ENCODE results near the gene MFAP4.
"Not testable (repeated sequence)": the region's sequence is repeated elsewhere in the genome, so short reads cannot be mapped to it uniquely, and the experiment has no call there.

MFAP4 gene

DNA sequence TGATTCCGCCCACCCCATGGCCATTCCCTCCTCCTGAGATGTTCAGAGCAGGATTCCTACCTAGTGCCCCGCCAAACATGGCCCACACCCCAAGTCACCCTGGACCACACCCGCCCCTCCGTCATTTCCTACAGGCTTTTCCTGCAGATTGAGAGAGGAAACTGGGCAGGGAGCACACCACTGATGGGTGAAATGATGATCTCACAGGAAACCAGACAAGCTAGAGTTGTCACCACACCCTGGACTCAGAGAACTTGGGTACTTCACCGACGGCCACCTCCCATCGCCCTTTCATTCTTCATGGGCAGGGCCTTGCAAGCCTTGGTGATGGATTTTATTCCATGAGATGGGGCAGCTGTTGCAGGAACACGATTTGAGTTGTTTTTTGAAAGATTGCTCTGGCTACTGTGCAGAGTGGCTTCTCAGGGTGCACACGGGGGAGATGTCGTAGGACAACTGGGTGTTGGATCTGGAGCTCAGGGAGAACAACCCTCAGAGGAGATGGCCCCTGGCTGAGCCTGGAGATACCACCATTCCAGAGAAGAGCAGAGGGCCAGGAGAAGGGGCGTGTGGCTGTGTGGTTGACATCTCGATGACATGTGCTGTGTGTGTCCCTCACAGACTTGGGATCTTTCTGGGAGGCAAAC, 17.0 kb downstream of the MFAP4 start:
- no peak for DNase-seq

DNA sequence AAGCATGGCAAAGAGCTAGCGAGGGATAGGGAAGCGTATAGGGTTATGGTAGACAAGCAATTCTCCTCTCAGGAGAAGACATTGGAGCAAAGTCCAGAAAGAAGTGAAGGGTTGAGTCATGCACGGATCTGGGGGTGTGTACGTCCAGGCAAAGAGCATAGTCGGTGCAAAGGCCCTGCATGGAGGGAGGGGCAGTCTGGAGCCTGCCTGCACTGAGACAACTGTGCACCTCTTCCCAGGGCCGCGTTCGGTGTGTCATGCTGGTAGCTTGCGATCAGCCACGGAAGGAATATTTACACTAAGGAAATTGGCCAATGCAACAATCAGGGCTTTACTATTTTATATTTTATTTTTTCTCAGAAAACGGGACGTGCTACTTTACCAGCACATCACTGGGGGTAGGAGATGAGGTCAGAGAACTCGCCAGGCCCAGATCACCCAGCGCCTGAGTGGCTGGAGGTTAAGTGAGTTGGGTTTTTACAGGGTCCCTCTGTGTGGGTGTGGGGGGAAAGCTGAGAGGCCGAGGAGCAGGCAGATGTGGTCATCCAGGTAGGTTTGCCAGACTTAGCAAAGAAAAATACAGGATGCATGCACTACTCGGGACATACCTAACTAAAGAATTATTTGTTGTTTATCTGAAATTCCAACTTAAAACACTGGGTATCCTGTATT, 17.7 kb downstream of the MFAP4 start:
- DNase-seq: no peak

DNA sequence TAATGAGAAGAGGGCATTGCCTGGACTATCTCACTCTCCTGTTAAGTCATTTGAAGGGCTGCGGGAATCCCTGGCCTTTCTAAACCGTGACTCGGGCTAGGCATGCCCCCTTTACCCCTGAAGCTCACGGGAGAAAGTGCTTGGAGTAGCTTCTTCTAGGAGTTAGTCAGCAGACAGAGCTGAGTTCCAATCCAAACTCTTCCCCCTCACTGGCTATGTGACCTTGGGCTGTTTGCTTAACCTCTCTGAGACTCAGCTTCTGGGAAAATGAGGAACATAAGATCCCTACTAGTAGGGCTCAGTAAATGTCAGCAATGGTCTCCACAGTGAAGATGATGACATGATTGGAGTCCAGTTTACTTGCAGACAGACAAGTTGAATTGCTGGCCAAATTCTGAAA, 18.8 kb downstream of the MFAP4 start:
- no peak for DNase-seq

DNA sequence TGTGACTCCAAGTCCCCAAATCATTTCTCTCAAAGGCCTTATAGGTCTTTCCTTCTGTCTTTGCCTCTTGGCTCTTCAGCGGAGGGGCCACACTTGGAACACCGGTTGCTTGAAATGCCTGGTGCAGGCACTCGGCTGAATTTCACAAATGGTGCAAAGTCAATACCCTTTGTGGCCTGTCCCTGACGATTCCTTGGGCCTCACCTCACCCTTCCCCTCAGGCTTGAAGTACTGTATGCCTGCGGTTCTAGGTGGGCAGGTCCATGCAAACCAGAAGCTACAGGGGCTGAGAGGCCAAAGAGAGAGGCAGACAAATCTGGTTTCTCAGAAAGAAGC, 20.4 kb downstream of the MFAP4 start:
- no peak for DNase-seq

DNA sequence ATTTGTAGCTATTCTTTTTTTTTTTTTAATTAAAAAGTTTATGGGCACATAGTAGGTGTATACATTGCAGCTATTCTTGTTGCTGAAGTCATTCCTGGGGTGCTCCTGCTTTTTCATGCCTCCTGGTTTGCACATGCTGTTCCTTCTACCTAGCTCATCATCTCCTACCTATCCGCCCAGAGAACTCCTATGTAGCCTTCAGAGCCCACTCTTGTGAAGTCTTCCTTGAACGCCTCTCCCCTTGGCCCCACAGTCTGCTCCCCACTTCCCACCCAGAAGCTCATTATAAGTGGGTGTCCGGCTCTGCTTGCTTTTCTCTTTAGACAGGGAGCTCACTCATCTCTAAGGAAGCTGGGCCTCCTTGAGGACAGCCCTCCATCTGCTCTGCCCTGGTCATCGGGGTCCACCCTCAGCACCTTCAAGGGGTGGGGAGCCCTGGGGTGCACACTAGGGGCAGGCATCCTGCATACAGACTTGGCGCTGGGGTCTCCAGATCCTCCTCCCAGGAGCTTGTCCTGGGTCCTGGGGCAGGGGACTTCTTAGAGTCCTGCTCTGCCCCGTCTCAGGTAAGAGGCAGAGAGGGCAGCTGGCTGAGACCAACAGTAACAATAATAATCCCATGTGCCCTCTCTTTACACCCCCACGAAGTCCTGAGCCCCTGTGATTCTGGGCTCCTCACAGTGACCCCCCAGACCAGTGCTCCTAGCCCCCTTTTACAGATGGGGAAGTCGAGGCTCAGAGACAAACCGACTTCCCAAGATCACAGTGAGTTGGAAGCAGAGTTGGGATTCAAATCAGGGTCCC, 21.0 kb downstream of the MFAP4 start:
- DNase-seq: no peak

DNA sequence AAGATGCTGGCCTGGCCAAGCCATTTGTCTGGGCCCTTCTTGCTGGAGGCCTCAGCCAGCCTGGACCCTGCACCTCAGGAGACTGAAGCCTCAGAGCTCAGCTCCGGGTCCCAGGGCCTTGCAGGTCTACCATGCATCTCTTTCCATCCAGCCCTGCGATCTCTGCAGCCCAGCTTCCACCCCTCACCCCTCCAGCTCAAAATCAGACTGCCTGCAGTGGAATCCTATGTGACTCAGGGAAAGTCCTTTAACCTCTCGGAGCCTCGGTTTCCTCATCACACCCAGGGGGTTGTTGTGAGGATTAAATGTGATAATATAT, 21.5 kb downstream of the MFAP4 start:
- no peak for DNase-seq

DNA sequence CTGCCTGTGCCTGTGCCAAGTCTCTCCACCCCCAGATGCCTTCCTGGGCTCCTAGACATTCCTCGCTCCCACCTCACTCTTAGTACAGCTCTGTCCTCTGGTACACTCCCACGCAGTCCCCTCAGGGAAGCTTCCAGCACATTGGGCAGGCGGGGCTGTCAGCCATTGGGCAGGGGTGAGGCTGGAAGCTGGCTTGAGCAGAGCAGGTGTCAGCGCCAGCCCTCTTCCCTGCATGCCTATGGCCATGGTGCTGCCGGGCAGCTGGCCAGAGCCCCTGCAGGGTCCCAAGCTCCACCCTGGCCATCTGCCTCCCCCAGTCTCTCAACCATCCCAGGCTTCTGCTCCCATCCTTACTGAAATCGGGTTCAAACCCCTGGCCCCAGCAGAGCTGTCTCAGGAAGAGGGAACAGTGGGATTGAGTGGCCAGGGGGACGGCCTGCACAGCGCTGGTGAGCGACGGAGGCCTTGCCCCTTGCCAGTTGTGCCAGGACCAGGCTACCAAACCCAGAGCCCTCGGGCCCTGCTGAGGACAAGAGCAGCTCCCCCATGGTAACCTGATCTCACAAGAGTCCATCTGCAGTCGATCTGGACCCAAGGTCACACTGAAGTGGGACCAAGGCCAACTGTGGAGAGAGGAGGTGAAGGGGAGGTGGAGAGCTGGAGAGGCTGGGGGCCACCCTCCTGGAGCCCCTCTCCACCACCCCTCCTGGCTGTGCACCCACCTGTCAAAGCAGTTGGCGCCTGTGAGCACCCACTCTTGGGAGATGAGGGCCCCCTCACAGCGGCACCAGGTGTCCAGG, 22.1 kb downstream of the MFAP4 start:
- no peak for DNase-seq

DNA sequence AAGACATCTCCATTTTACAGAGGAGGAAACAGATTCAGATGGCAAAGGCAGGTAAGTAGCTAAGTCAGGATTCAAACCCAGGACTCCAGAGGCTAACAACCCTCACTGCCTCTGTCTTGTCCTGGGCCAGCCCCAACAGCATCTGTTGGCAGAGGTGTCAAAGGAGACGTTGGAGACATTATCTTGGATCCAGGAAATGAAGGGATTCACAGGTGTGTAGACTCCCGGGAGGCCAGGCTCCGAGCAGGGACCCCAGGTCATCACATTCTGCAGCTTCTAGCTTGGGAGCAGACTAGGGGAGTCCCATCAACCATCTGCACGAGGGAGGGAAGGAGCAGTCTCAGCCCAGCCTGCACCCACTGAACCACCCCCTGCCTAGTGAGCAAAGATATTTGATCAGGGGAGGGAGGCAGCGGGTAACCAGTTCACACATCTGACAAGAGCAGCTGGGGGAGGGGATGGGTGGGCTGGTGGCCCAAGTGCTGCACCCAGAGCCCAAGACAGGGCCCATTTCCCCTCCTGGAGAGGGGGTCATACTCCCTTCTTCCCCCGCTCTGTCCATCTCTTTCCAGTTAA, 23.4 kb downstream of the MFAP4 start:
- no peak for DNase-seq

DNA sequence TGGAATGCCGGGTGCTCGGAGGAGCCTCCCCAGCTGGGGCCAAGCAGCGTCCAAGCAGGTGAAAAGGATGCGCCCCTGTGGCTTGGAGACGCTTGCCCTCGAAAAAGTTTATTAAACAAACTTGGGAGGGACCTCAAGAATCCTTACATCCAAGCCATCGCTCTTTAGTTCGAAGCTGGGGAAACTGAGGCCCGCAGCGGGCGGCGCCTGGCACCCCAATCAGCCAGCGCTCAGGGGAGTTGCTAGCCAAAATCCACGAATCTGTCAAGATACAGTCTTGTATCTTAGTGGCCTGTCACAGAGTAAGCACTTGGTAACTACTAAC, 23.9 kb downstream of the MFAP4 start:
- DNase-seq: no peak

DNA sequence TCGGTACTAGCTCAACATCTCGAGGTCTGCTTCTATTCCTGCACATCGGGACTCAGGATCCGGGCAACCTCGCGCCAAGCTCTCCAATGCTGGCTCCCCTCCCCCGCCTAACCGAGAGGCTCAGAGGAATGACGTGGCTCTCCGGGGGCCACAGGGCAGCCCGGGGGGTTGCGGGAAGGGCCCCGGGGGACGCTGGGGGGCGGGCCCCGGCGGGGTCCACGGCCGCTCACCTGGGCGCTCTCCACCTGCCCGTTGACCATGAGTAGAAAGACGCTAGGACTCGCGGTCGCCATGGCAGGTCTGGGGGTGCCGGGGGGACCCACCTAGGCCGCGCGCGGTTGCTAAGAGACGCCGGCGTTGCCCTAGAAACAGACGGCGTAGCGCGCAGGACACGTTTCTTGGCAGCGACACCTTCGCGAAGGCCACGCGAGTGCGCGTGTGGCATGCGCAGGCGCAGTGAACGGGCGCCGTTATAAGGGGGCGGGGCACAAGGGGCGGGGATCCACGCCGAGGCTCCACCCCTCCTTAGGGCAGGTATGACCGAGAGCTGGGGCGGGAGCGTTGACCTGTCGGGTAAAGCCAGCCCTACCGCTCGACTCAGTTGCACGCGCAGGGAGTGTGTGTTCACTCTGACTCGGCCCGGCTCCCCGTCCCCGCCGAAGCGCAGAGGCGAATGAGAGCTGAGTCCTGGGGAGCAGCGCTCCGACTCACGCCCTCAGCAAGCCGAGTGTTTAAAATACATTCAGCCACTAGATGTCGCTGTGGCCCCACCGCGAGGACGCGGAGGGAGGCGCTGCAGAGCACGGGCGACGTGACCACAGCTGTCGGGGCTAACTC, 24.5 kb downstream of the MFAP4 start, which contains the start of gene B9D1:
Gene B9D1, minus strand, starts transcription at position 447 of the 837 bp plus-strand sequence. Its CDS starts 154 bp downstream, at position 293.
- peak; percentile 50 for DNase-seq

DNA sequence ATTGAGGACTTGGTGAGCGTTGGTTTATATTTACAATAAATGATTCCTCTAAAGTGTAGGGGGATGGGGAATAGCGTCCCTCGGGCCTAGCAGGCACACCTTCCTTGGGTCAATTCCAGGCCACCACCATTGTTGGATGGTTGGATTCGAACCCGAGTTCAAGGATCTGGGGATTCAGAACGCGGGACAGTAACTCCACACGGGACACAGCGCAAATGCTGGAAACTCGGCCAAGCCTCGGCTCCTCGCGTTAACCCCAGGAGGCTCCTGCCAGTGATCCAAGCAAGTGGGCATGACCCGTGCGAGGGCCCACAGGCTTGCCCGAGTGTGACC, 25.1 kb downstream of the MFAP4 start:
- no peak for DNase-seq

DNA sequence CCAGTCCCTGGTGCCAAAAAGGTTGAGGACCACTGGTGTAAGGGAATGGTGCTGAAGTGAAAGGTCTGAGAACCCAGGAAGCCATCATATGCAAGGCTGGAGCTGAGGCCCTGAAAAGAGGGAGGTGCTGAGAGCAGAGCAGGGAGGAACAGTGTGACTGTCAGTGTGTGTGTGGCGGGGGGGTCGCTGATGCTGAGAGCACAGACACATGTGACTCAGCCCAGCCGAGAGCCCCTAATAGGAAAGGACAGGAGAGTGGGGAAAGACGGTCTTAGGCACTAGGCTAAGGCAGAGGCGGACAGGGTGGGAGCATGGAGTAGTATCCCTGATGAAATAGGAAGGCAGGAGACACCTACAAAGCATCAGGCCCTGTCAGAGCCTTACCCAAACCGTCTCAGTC, 25.7 kb downstream of the MFAP4 start:
- DNase-seq: no peak

DNA sequence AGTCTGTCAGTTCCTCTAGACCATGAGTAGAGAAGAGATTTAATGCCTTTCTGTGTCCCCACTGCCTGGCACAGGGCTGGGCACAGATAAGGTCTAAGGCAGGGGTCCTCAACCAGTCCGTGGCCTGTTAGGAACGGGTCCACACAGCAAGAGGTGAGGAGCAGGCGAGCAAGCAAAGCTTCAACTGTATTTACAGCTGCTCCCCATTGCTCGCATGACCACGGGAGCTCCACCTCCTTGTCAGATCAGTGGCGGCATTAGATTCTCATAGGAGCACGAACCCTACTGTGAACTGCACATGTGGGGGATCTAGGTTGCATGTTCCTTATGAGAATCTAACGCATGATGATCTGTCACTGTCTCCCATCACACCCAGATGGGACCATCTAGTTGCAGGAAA, 26.2 kb downstream of the MFAP4 start:
- DNase-seq: no peak

DNA sequence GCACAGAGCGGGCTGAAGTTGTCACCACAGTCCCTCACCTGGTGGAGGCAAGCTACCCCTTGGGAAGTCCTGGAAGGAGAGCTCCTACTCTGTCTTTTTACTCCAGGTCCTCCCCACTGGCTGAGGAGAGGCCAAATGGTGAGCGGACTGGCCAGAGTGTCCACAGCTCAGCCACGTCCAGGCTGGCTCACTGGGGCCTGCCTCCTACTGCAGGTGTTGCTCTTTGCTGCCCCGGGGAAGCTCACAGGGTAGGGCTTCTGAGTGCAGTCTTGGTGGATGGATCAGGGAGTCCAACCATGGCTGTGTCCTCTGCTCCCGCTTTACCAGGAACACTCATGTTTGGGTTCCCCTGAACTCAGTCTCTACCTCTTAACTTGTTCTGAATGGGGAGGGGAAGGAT, 27.1 kb downstream of the MFAP4 start:
- no peak for DNase-seq

DNA sequence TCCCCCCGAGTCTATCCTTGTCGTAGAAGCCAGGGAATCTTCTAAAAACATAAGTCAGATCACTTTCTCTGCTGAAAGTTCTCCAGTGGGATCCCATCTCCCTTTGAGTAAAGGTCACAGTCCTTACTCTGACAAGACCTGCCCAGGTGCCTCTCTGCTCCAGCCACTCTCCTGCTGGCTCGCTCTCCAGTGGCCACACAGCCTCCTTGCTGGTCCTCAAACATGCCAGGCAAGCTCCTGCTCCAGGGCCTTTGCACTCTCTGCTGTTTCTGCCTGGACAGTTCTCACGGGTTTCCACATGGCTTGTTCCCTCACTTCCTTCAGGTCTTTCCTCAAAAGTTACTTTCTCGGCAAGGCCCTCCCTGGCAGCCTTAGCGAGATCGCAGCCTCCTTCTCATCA, 27.8 kb downstream of the MFAP4 start:
- no peak for DNase-seq

DNA sequence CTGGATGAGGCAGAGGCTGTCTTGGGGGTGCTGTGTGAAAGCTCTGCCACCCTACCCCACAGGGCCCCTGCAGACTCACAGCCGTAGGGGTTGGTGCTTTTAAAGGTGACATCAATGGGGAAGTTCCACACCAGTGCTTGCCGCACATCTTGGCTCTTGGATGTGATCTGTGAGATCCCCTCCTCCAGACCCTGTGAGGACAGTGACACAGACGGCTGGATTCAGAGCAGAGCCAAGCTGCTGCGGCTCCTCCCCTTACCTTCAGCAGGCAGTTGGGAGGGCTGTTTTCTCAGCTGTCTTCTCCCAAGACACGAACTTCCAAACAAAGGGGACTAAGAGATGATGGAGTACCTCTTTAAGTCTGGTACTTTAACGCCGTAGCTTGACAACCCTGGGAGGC, 29.2 kb downstream of the MFAP4 start:
- no peak for DNase-seq

DNA sequence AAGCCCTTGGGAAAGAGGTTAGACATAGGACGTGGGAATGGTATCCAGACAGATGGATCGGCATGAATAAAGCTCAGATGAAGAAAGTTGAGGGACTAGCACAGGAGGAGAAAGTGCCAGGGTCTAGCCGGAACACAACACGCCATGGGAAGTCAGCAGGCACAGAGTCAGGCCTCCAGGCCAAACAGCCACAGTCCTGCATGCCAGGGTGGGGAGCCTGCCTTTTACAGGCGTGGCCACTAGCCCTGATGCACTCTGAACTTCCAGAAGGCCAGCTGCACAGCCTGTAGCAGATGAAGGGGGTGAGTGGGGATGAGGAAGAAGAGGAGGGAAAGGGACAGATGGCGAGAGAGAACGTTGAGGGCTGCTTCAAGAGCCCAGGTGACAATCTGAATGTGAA, 29.6 kb downstream of the MFAP4 start:
- no peak for DNase-seq

DNA sequence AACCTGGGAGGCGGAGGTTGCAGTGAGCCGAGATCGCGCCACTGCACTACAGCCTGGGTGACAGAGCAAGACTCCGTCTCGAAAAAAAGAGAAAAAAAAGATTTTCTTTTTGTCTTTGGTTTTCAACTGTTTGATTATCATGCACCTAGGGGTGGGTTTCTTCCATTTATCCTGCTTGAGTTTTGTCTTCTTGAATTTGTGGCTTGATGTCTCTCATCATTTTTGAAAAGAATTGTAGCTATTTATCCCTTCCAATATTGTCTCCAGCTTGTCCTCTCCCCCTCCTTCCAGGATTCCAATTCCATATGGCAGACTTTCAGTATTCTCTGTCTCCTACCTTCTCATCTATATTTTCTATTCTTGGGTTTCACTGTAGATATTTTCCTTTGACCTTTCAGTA, 32.2 kb downstream of the MFAP4 start:
- DNase-seq: no peak

DNA sequence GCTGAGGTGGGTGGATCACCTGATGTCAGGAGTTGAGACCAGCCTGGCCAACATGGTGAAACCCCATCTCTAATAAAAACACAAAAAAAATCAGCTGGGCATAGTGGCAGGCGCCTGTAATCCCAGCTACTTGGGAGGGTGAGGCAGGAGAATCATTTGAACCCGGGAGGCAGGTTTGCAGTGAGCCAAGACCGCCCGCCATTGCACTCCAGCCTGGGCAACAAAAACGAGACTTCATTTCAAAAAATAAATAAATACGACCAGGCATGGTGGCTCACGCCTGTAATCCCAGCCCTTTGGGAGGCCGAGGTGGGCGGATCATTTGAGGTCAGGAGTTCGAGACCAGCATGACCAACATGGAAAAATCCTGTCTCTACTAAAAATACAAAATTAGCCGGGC, 33.6 kb downstream of the MFAP4 start:
- not testable (repeated sequence) for DNase-seq

DNA sequence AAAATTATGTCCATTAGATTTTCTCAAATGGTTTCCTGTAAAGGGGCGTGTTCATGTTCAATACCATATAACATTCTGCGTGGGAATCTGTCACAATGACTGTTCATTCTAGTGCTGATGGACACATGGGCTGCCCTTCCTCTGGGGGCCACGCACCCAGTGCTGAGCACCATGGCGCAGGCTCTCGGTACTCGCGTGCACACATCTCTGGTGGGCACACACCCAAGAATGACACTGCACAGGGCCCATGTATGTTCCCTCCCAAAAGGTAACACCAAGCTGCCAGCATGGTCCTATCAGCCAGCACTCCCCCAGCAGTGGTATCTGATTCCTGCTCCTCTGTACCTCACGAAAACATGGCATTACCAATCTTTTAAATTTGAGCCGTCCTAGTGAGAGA, 38.2 kb downstream of the MFAP4 start:
- DNase-seq: no peak

DNA sequence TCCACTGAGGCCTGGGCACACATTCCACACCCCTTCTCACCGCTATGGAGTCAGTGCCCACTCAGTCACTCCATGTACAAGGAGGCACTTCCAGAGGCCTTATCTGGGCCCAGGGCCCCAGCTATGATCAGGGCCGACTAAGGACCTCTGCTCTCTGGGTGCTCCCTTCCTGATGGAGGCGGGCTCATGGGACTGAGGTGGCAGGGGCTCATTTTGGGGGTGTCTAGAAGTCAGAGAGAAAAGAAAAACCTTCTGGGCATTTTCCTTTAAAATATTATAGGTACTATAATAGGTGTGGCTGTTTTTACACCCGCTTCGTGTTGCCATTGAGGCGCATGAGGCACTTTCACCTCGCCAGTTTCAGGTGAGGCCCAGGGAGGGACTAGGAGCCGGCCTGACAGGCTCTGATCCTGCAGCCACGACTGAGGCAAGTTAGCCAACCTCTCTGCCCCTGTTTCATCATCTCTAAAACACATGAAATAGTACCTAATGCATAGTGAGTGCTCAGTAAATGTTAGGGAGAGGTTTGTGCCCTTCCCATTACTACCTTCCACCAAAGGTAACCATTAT, 38.8 kb downstream of the MFAP4 start:
- no peak for DNase-seq

Data from NCI-H2081 treated with DMSO at 0.1 percent for 48 hours (cell line).